ENCODE measurements around the gene BMP5. TPM values are rescaled to one million over a fixed set of nuclear protein-coding genes. Genes with fewer than 3 reads are reported as not detected.

BMP5 gene
- total RNA-seq, 4 donors from 2014 or later, result 0.10 TPM; not detected in 3

DNA sequence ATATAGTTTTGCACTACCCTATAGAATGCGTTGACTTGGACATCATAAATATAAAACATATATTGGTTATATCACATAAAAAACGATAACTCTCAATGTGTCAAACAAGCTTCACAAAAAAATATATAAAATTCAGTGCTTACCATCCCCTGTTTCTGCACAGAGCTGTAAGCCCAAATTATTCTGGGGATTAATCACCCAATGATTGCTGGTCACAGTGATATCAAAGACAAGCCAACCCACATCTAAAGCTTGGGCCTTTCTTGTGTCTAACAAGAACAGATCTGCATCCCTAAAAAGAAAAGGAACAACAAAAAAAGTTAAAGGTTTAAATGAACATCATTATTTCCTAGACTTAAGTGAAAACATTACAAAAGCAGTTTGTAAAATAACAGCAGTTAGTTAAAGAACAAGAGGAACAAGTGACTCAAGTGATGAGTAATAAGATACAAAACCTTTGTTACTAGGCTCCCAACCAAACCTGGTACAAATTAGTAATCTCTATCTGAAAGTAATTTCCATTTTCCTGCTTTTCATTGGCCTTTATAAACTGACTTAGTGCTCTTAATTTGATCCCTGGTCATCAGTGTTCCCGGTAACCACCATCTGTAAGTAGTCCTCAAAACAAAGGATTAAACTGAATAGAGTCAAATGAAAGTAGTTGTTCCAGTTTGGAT is 81.1 kb downstream of the BMP5 start:
- intact Hi-C loops (cut with DNase I; ENCODE audit: low total_unique reads), result no loop called here
- DNase-seq (ENCODE audit: low spot score in 2 of 2), result no peak
- no peak overlapping the region for H3K4me3 ChIP-seq (ENCODE audit: low read depth, poor library complexity, severe bottlenecking)
- WGBS, 2 donors, result 77 to 79% methylated on average over 3 of the region's 3 CpGs
- TF ChIP-seq POLR2A (IDR thresholded peaks at IDR 0.05), result no peak
- TF ChIP-seq, protein P1, sequence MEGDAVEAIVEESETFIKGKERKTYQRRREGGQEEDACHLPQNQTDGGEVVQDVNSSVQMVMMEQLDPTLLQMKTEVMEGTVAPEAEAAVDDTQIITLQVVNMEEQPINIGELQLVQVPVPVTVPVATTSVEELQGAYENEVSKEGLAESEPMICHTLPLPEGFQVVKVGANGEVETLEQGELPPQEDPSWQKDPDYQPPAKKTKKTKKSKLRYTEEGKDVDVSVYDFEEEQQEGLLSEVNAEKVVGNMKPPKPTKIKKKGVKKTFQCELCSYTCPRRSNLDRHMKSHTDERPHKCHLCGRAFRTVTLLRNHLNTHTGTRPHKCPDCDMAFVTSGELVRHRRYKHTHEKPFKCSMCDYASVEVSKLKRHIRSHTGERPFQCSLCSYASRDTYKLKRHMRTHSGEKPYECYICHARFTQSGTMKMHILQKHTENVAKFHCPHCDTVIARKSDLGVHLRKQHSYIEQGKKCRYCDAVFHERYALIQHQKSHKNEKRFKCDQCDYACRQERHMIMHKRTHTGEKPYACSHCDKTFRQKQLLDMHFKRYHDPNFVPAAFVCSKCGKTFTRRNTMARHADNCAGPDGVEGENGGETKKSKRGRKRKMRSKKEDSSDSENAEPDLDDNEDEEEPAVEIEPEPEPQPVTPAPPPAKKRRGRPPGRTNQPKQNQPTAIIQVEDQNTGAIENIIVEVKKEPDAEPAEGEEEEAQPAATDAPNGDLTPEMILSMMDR (IDR thresholded peaks at IDR 0.05), result no peak

DNA sequence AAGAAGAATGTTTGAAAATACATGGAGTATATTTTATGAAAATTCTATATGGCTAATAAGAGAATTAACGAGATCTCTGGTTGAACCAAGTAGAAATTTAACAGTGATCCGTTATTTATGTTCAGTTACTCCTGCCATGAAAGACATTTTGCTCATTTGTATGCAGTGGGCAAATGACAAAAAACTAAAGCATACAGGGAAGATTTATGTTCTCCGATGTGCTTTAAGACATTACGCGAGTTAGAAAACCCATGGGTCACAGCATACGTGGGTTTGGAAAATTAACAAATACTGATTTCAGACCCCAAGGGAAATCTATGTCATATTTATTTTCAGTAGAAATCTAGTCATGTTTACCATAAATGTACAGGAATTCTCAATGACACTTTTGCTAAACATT is 90.1 kb downstream of the BMP5 start:
- intact Hi-C loops (cut with DNase I; ENCODE audit: low total_unique reads), result no loop called here
- H3K4me3 ChIP-seq (ENCODE audit: low read depth, poor library complexity, severe bottlenecking), result no peak overlapping the region
- 86% methylated on average over 6 of the region's 6 CpGs for WGBS, 2 donors
- TF ChIP-seq POLR2A (IDR thresholded peaks at IDR 0.05), result no peak
- TF ChIP-seq, protein P1 (IDR thresholded peaks at IDR 0.05), result no peak
- no peak for DNase-seq (ENCODE audit: low spot score in 2 of 2)

DNA sequence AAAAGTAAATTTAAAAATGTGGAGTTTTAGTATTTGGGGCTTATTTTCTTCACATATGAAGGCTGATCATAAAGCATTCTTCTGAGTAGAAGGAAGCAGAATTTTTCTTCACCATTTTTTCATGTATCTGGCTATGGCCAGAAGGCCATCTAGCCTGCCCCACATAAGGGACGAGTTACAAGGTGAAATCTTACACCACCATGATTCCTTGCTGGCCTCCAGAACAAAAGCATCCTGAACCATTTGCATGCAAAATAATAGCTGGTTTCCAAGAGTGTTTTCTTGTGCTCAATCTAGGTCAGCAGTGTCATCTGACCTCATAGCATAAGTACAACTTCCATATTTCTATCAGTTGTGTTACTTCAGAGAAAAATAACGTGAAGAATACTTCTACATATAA is 93.1 kb downstream of the BMP5 start:
- H3K4me3 ChIP-seq (ENCODE audit: low read depth, poor library complexity, severe bottlenecking), result no peak overlapping the region
- intact Hi-C loops (cut with DNase I; ENCODE audit: low total_unique reads), result no loop called here

DNA sequence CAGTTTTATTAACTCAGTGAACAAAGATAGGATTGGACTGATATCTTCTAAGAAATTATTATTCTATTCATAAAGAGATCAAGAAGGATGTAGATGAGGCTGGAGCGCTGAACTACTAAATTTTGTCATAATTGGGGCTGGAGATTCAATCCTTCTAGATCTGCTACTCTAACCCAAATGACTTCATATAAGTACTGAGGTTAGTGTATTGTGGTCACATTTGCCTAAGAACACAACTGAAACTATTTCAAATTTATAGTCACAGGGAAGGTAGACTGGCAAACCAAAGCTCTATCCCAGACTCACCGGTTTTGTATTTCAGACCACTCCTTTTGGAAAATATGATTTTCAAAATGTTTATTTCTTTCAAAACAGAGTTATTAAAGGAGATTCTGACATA is 96.7 kb downstream of the BMP5 start:
- TF ChIP-seq, protein P1 (IDR thresholded peaks at IDR 0.05), result no peak
- no peak for TF ChIP-seq POLR2A (IDR thresholded peaks at IDR 0.05)
- no peak overlapping the region for H3K4me3 ChIP-seq (ENCODE audit: low read depth, poor library complexity, severe bottlenecking)
- intact Hi-C loops (cut with DNase I; ENCODE audit: low total_unique reads), result no loop called here
- DNase-seq (ENCODE audit: low spot score in 2 of 2), result no peak
- 83 to 84% methylated on average over 2 of the region's 2 CpGs for WGBS, 2 donors

More for the DNA sequence above, 93.1 kb downstream of the BMP5 start:
- TF ChIP-seq, protein P1 (IDR thresholded peaks at IDR 0.05), result no peak
- TF ChIP-seq POLR2A (IDR thresholded peaks at IDR 0.05), result no peak
- WGBS, 2 donors, result 75 to 81% methylated on average over 2 of the region's 2 CpGs
- no peak for DNase-seq (ENCODE audit: low spot score in 2 of 2)

DNA sequence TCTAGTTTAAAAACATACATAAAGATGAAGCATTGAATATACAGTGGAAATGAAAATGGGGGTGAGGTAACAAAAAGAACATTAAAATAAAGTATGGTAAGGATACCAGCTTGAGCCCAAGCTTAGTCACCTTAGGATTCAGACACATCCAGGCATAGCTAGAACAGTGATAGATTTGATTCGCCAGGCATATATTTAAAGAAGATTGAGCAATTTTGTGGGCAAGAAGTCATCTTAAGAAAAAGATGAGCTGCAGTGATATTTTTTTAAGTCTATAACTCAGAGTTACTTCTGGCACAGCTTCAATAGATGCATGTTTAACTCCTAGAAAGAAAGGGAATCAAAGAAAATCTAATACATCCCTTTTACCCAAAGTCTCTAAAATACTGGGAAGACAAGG is 97.9 kb downstream of the BMP5 start:
- 57 to 83% methylated on average over 1 of the region's 1 CpG for WGBS, 2 donors
- intact Hi-C loops (cut with DNase I; ENCODE audit: low total_unique reads), result no loop called here
- H3K4me3 ChIP-seq (ENCODE audit: low read depth, poor library complexity, severe bottlenecking), result no peak overlapping the region
- TF ChIP-seq POLR2A (IDR thresholded peaks at IDR 0.05), result no peak
- TF ChIP-seq, protein P1 (IDR thresholded peaks at IDR 0.05), result no peak
- no peak for DNase-seq (ENCODE audit: low spot score in 2 of 2)

DNA sequence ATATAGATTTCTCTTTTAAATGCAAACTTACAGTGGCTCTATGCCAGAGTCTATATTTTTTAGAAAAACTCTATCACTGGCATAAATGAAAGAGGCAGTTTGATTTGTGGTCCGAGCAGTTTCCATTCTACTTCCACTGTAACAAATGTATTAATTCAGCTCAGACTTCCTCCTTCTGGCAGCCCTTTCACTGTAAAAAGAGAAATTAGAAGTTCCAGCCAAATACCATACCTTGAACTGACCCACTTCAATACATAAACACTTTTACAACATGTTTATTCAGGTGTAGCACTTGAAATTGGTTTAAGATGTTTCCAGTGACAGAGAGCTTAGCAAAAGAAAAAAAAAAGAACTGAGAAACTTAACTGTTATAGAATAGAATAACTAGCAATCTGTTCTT is 99.3 kb downstream of the BMP5 start:
- WGBS, 2 donors, result 46 to 51% methylated on average over 1 of the region's 1 CpG
- TF ChIP-seq, protein P1 (IDR thresholded peaks at IDR 0.05), result no peak
- no peak for TF ChIP-seq POLR2A (IDR thresholded peaks at IDR 0.05)
- DNase-seq (ENCODE audit: low spot score in 2 of 2), result no peak
- H3K4me3 ChIP-seq (ENCODE audit: low read depth, poor library complexity, severe bottlenecking), result no peak overlapping the region
- intact Hi-C loops (cut with DNase I; ENCODE audit: low total_unique reads), result no loop called here
